22Rv1 (cell line): ENCODE results near the gene OSTC.
A peak's percentile ranks its signal among the peaks of the same experiment; 100 is the strongest.

ENCODE experiments used
- H3K27ac ChIP-seq: fragments of 450-650 bp; 2 replicates; pipeline ENCODE4 v1.5.1; 2017
- CTCF ChIP-seq: fragments of 450-650 bp; IDR thresholded peaks from 2 replicates; pipeline ENCODE4 v1.5.1; 2017; ENCODE audit warnings: mild to moderate bottlenecking
- ZFX ChIP-seq: fragments of 450-650 bp; IDR thresholded peaks from 2 replicates; pipeline ENCODE4 v1.6.1; 2017; ENCODE audit warnings: antibody characterized with exemption, borderline replicate concordance

The OSTC gene

GRCh38 chr4:108690738-108691137, 40.3 kb downstream of the OSTC start:
- H3K27ac ChIP-seq: no peak overlapping the region
- TF ChIP-seq ZFX (no peak), CTCF (no peak)

- peak overlapping the region; percentile 58; the same call in 1 of the 2 replicates for H3K27ac ChIP-seq
- TF ChIP-seq CTCF (no peak), ZFX (no peak)
These were observed 42.8 kb downstream of the OSTC start for GRCh38 chr4:108693211-108693610.

GRCh38 chr4:108693819-108694218, 43.4 kb downstream of the OSTC start:
- peak overlapping the region; percentile 58 for H3K27ac ChIP-seq
- TF ChIP-seq CTCF (no peak), ZFX (no peak)

- no peak for TF ChIP-seq ZFX
- no peak for TF ChIP-seq CTCF
- peak overlapping the region; percentile 58 for H3K27ac ChIP-seq
These were observed 44.0 kb downstream of the OSTC start for GRCh38 chr4:108694423-108694822.

- H3K27ac ChIP-seq: peak overlapping the region; percentile 58
- TF ChIP-seq ZFX: no peak
- no peak for TF ChIP-seq CTCF
These were observed 44.7 kb downstream of the OSTC start for GRCh38 chr4:108695062-108695461.

GRCh38 chr4:108696160-108696559, 45.8 kb downstream of the OSTC start:
- H3K27ac ChIP-seq: no peak overlapping the region
- no peak for TF ChIP-seq ZFX
- no peak for TF ChIP-seq CTCF

GRCh38 chr4:108700081-108700757, 49.8 kb downstream of the OSTC start:
- H3K27ac ChIP-seq: no peak overlapping the region
- TF ChIP-seq CTCF (no peak), ZFX (no peak)
